H9 (cell line): ENCODE results near the gene TXLNG. TPM values are rescaled to one million over a fixed set of nuclear protein-coding genes. Genes with fewer than 3 reads are reported as not detected.

Experiments used
- DNase-seq: peaks from one replicate; pipeline ENCODE4 v3.0.0-alpha.2; 2017
- H2AFZ ChIP-seq: one replicate; pipeline ENCODE4 v1.6.1; 2013; ENCODE audit warnings: mild to moderate bottlenecking, low read length, control low read depth, moderate library complexity
- H2AK5ac ChIP-seq: 2 replicates; pipeline ENCODE4 v1.6.1; 2013; ENCODE audit warnings: low read length, control low read depth, mixed read lengths; ENCODE audit not compliant: insufficient read length
- H2BK120ac ChIP-seq: one replicate; pipeline ENCODE4 v1.6.1; 2013; ENCODE audit warnings: low read depth, mild to moderate bottlenecking, low read length, control low read depth, inconsistent platforms; ENCODE audit not compliant: poor library complexity, severe bottlenecking
- H2BK12ac ChIP-seq: 2 replicates; pipeline ENCODE4 v1.6.1; 2013; ENCODE audit warnings: low read length, control low read depth, mixed read lengths, low read depth; ENCODE audit not compliant: insufficient read length
- H2BK15ac ChIP-seq: 2 replicates; pipeline ENCODE4 v1.6.1; 2013; ENCODE audit warnings: low read depth, low read length, control low read depth
- H2BK20ac ChIP-seq: one replicate; pipeline ENCODE4 v1.6.1; 2013; ENCODE audit warnings: low read depth, mild to moderate bottlenecking, low read length, control low read depth, inconsistent platforms; ENCODE audit not compliant: poor library complexity, severe bottlenecking
- H2BK5ac ChIP-seq: 2 replicates; pipeline ENCODE4 v1.6.1; 2013; ENCODE audit warnings: low read length, control low read depth, mixed read lengths; ENCODE audit not compliant: insufficient read length
- H3K14ac ChIP-seq: 2 replicates; pipeline ENCODE4 v1.6.1; 2013; ENCODE audit warnings: low read length, control low read depth; ENCODE audit not compliant: insufficient read depth
- H3K18ac ChIP-seq: 2 replicates; pipeline ENCODE4 v1.6.1; 2013; ENCODE audit warnings: low read depth, mild to moderate bottlenecking, mixed read lengths, low read length, control low read depth; ENCODE audit not compliant: insufficient read length
- H3K23ac ChIP-seq: 2 replicates; pipeline ENCODE4 v1.6.1; 2013; ENCODE audit warnings: low read length, control low read depth, mixed read lengths, low read depth; ENCODE audit not compliant: insufficient read length
- H3K23me2 ChIP-seq: 2 replicates; pipeline ENCODE4 v1.6.1; 2013; ENCODE audit warnings: low read depth, mild to moderate bottlenecking, mixed read lengths, low read length, control low read depth; ENCODE audit not compliant: insufficient read length, poor library complexity, severe bottlenecking
- H3K27ac ChIP-seq: 2 replicates; pipeline ENCODE4 v1.5.1; 2013; ENCODE audit warnings: low read length, control low read depth, mixed read lengths, low read depth; ENCODE audit not compliant: insufficient read length
- H3K27me3 ChIP-seq: 2 replicates; pipeline ENCODE4 v1.6.1; 2013; ENCODE audit warnings: low read length, control low read depth, inconsistent platforms; ENCODE audit not compliant: insufficient read depth
- H3K4ac ChIP-seq: 2 replicates; pipeline ENCODE4 v1.6.1; 2013; ENCODE audit warnings: low read depth, mild to moderate bottlenecking, control low read depth, inconsistent platforms, low read length, moderate library complexity
- H3K4me1 ChIP-seq: 2 replicates; pipeline ENCODE4 v1.6.1; 2013; ENCODE audit warnings: low read length, control low read depth, inconsistent platforms; ENCODE audit not compliant: insufficient read depth
- H3K4me2 ChIP-seq: 2 replicates; pipeline ENCODE4 v1.6.1; 2013; ENCODE audit warnings: low read length, control low read depth, mixed read lengths; ENCODE audit not compliant: insufficient read length, insufficient read depth
- H3K56ac ChIP-seq: 2 replicates; pipeline ENCODE4 v1.6.1; 2013; ENCODE audit warnings: low read depth, mild to moderate bottlenecking, mixed read lengths, low read length, control low read depth; ENCODE audit not compliant: insufficient read length
- H3K79me1 ChIP-seq: 2 replicates; pipeline ENCODE4 v1.6.1; 2013; ENCODE audit warnings: low read depth, mild to moderate bottlenecking, moderate library complexity, low read length, control low read depth, inconsistent platforms; ENCODE audit not compliant: insufficient read depth, poor library complexity, severe bottlenecking
- H3K79me2 ChIP-seq: 2 replicates; pipeline ENCODE4 v1.6.1; 2013; ENCODE audit warnings: low read length, control low read depth, inconsistent platforms; ENCODE audit not compliant: insufficient read depth
- H3K9ac ChIP-seq: 2 replicates; pipeline ENCODE4 v1.6.1; 2013; ENCODE audit warnings: low read length, control low read depth, mixed read lengths; ENCODE audit not compliant: insufficient read length; ENCODE audit errors: extremely low read depth
- H3K9me3 ChIP-seq: one replicate; pipeline ENCODE4 v1.6.1; 2013; ENCODE audit warnings: low read depth, low read length, inconsistent platforms; ENCODE audit not compliant: control insufficient read depth
- H3T11ph ChIP-seq: one replicate; pipeline ENCODE4 v1.6.1; 2013; ENCODE audit warnings: mild to moderate bottlenecking, low read length, control low read depth, inconsistent platforms
- H4K20me1 ChIP-seq: one replicate; pipeline ENCODE4 v1.6.1; 2013; ENCODE audit not compliant: control insufficient read depth, insufficient read length, insufficient read depth
- H4K5ac ChIP-seq: 2 replicates; pipeline ENCODE4 v1.6.1; 2013; ENCODE audit warnings: low read depth, mild to moderate bottlenecking, mixed read lengths, low read length, control low read depth; ENCODE audit not compliant: insufficient read length
- H4K8ac ChIP-seq: replicated peaks from 2 replicates; pipeline ENCODE4 v1.6.1; 2013; ENCODE audit warnings: low read length, control low read depth, mixed read lengths, low read depth; ENCODE audit not compliant: insufficient read length
- H4K91ac ChIP-seq: 2 replicates; pipeline ENCODE4 v1.6.1; 2013; ENCODE audit warnings: low read depth, mild to moderate bottlenecking, moderate library complexity, mixed read lengths, low read length, control low read depth; ENCODE audit not compliant: insufficient read length
- H3K27ac Mint-ChIP-seq, 3 experiments: 2 replicates in 2 of 3; 3 replicates in 1 of 3; pipeline ENCODE4 v1.8.0; 2020 to 2021; ENCODE audit warnings: mixed read lengths in 3 of 3, mild to moderate bottlenecking in 1 of 3, moderate library complexity in 1 of 3
- H3K27me3 Mint-ChIP-seq: 2 replicates; pipeline ENCODE4 v1.8.0; 2021; ENCODE audit warnings: low read depth, mild to moderate bottlenecking, moderate library complexity, mixed read lengths
- H3K36me3 Mint-ChIP-seq, 3 experiments: 2 replicates in 2 of 3; 3 replicates in 1 of 3; pipeline ENCODE4 v1.8.0; 2020 to 2021; ENCODE audit warnings: low read depth in 3 of 3, mixed read lengths in 3 of 3; ENCODE audit not compliant: insufficient read depth in 1 of 3
- H3K4me1 Mint-ChIP-seq, 2 experiments: 2 replicates each; pipeline ENCODE4 v1.8.0; 2020; ENCODE audit warnings: mixed read lengths in 2 of 2
- H3K4me3 Mint-ChIP-seq, 2 experiments: 2 replicates in 1 of 2; 3 replicates in 1 of 2; pipeline ENCODE4 v1.8.0; 2020 to 2021; ENCODE audit warnings: mild to moderate bottlenecking in 2 of 2, mixed read lengths in 2 of 2, moderate library complexity in 1 of 2
- H3K9me3 Mint-ChIP-seq, 2 experiments: 2 replicates in 1 of 2; 3 replicates in 1 of 2; pipeline ENCODE4 v1.8.0; 2020; ENCODE audit warnings: mild to moderate bottlenecking in 2 of 2, mixed read lengths in 2 of 2, moderate library complexity in 1 of 2
- CTCF ChIP-seq: fragments of 200-600 bp; sonication (generic); conservative IDR thresholded peaks from 3 replicates; pipeline ENCODE4 v1.8.0; 2021; ENCODE audit warnings: antibody characterized with exemption, mild to moderate bottlenecking
- WGBS: extraction: QIAGEN DNeasy Blood & Tissue Kit; methylation state at CpG from one replicate; pipeline ENCODE4 v1.1.7; 2013; ENCODE audit warnings: missing lambda C conversion rate, low lambda C conversion rate, mixed read lengths; ENCODE audit not compliant: insufficient read length; ENCODE audit errors: extremely low coverage; 5-methylcytosine and 5-hydroxymethylcytosine counted together
- total RNA-seq: library from RNA; stranded (reverse); gene quantifications from 2 replicates; pipeline ENCODE4 v1.2.1, GENCODE V29; 2021

Gene TXLNG
- total RNA-seq, 1 experiment from 2014 or later = 90.7 TPM

DNA sequence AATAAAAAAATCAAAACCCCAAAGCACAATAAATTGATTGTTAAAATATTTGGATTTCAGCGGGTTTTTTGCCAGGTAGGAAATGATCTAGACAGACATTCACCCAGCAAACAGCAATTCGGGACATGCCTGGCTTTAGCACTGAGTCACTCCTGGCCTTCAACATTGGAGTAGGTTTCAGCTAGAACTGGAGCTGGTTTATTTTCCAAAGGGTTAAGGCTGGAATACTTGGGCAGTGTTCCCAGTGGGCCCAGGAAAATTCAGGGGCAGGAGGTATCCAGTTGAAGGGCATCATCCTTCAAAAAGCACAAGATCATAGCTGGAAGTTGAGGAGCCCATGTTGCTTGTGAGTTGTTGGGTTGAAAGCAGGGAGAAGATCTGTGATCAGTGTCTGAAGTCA lies 41.0 kb downstream of the TXLNG start:
- no peaks in the 10 kb centered on the region for H3K9me3 ChIP-seq
- no peaks in the 10 kb centered on the region for H3K27me3 ChIP-seq
- H2AK5ac ChIP-seq = no peak overlapping the region
- H4K5ac ChIP-seq = no peak overlapping the region
- H4K8ac ChIP-seq = no peak overlapping the region
- H3K27me3 Mint-ChIP-seq = no peaks in the 10 kb centered on the region
- no peak overlapping the region for H2BK15ac ChIP-seq
- peaks cover 29 to 73% (median 64%) of the 10 kb centered on the region in 3 experiments; a peak in 6 of 7 replicates for H3K36me3 Mint-ChIP-seq
- TF ChIP-seq CTCF = no peak
- no peak overlapping the region for H2BK5ac ChIP-seq
- H3K79me1 ChIP-seq = peaks cover 3% of the 10 kb centered on the region
- no peak overlapping the region for H2BK120ac ChIP-seq
- H2BK20ac ChIP-seq = no peak overlapping the region
- no peaks in the 10 kb centered on the region for H3K79me2 ChIP-seq
- H4K20me1 ChIP-seq = no peaks in the 10 kb centered on the region
- H3K4me1 Mint-ChIP-seq = peaks cover 14 to 17% of the 10 kb centered on the region in 2 experiments
- H3K9ac ChIP-seq = no peak overlapping the region
- no peak for DNase-seq
- peak overlapping the region in 2 of 3 experiments; percentile 72 to 91; a peak in 4 of 7 replicates for H3K27ac Mint-ChIP-seq
- peaks cover 3% of the 10 kb centered on the region; the same call in 1 of the 2 replicates for H3K4me1 ChIP-seq
- peaks cover 2% of the 10 kb centered on the region for H3K23me2 ChIP-seq
- no peak overlapping the region for H3K23ac ChIP-seq
- H3K56ac ChIP-seq = no peak overlapping the region
- no peak overlapping the region for H3T11ph ChIP-seq
- H4K91ac ChIP-seq = no peak overlapping the region
- no peaks in the 10 kb centered on the region for H3K9me3 Mint-ChIP-seq
- H2AFZ ChIP-seq = no peak overlapping the region
- peak overlapping the region; percentile 59 for H2BK12ac ChIP-seq
- no peak overlapping the region for H3K4me2 ChIP-seq
- no peak overlapping the region for H3K4ac ChIP-seq
- WGBS = no CpG with 5 or more reads among the region's 2 CpGs
- no peak overlapping the region for H3K4me3 Mint-ChIP-seq
- H3K14ac ChIP-seq = no peak overlapping the region
- H3K27ac ChIP-seq = no peak overlapping the region
- no peak overlapping the region for H3K18ac ChIP-seq
